Thyroid gland (tissue), 4 donors: Measurements from ENCODE around the gene EFHD2.

ENCODE experiments used
- CTCF ChIP-seq, 6 experiments: fragments of 200-600 bp in 3 of 6; fragments of 450-650 bp in 3 of 6; sonication (generic) in 3 of 6; IDR thresholded peaks; one replicate each; pipeline ENCODE4 v1.5.1; 2016 to 2019; ENCODE audit warnings: antibody characterized with exemption in 6 of 6, mild to moderate bottlenecking in 2 of 6, inconsistent platforms in 1 of 6, moderate library complexity in 1 of 6
- POLR2A ChIP-seq, 2 donors: fragments of 450-650 bp; IDR thresholded peaks; one replicate each; pipeline ENCODE4 v1.6.1; 2017; ENCODE audit warnings: antibody characterized with exemption in 2 of 2, mild to moderate bottlenecking in 2 of 2, moderate library complexity in 1 of 2

- TF ChIP-seq POLR2A (IDR thresholded peaks at IDR 0.05) (no peak), CTCF (IDR thresholded peaks at IDR 0.05) (no peak)
Measured at GRCh38 chr1:15472587-15472986, 62.9 kb downstream of the EFHD2 start.
